GM23248 (cell line): ENCODE results near the gene ZNF682.

Source experiments
- EZH2 ChIP-seq: fragments of 200-600 bp; sonication (generic); IDR thresholded peaks from 2 replicates; pipeline ENCODE4 v1.6.1; 2018; ENCODE audit warnings: antibody characterized with exemption, mild to moderate bottlenecking; ENCODE audit not compliant: insufficient read depth, poor library complexity, severe bottlenecking
- EZH2phosphoT487 ChIP-seq: fragments of 200-600 bp; sonication (generic); IDR thresholded peaks from 2 replicates; pipeline ENCODE4 v1.6.1; 2018; ENCODE audit warnings: antibody characterized with exemption, moderate library complexity, mild to moderate bottlenecking, low read depth; ENCODE audit not compliant: insufficient read depth

DNA sequence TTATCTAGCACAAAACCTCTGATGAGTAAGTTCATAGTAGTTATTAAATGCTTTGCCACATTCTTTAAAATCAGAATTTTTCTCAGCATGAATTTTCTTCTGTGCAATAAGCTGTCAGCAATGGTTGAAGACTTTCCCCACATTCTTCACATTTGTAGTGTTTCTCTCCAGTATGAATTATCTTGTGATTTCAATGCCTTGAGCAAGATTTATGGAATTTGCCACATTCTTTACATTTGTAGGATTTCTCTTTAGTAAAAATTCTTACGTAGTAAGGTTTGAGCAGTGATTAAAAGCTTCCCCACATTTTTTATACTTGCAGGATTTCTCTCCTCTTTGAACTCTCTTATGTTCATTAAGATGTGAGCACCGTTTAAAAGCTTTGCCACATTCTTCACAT, 33.6 kb downstream of the ZNF682 start:
- TF ChIP-seq EZH2 (no peak), EZH2phosphoT487 (no peak)
